Measurements from ENCODE around the gene DDIT4. TPM values are rescaled to one million over a fixed set of nuclear protein-coding genes. Genes with fewer than 3 reads are reported as not detected.

The DDIT4 gene
- total and polyA plus RNA-seq, 2 of the 4 experiments (the other 2 are of a cell fraction): 59.6 to 108 TPM

GRCh38 chr10:72274730-72275350 is 1.1 kb downstream of the DDIT4 start (continued):
- TF ChIP-seq FOS (IDR thresholded peaks at IDR 0.05; ENCODE audit: low read depth, low read length) (no peak), SMC3 (IDR thresholded peaks at IDR 0.05; ENCODE audit: low read depth, low read length) (peak; percentile 50)

- peak overlapping the region; percentile 98 for H2AK9ac ChIP-seq (replicated peaks; ENCODE audit: low read depth, low read length, poor library complexity)
- peak overlapping the region; percentile 23 for H2BK120ac ChIP-seq (ENCODE audit: low read depth, low read length)
- TF ChIP-seq MAZ (IDR thresholded peaks at IDR 0.05; ENCODE audit: borderline replicate concordance, low read depth, low read length) (peak; percentile 60; the same call in 1 of the 2 replicates), ELK1 (IDR thresholded peaks at IDR 0.05; ENCODE audit: borderline replicate concordance, low read depth, low read length) (no peak), MXI1 (IDR thresholded peaks at IDR 0.05; ENCODE audit: borderline replicate concordance, low read depth, low read length) (peak; percentile 51; the same call in 1 of the 2 replicates), USF2 (IDR thresholded peaks at IDR 0.05; ENCODE audit: low read depth, low read length) (peak; percentile 33; the same call in 1 of the 2 replicates), BHLHE40 (IDR thresholded peaks at IDR 0.05; ENCODE audit: low read depth, low read length) (peak; percentile 68)
- H3K56ac ChIP-seq (ENCODE audit: extremely low read depth, insufficient read depth, low read length): peak overlapping the region; percentile 73
- peaks cover 10 to 27% of the 10 kb centered on the region in 2 experiments; a peak in 3 of 4 replicates for H3K79me1 ChIP-seq (ENCODE audit: low read depth in 1 of 2, low read length in 2 of 2)
- peak overlapping the region; percentile 92 for H3K23ac ChIP-seq (ENCODE audit: low read depth, low read length)
- H4K5ac ChIP-seq (ENCODE audit: low read depth, low read length): peak overlapping the region; percentile 9; the same call in 1 of the 2 replicates
- WGBS, 2 experiments (ENCODE audit: extremely low coverage in 2 of 2, insufficient read length in 1 of 2): 0% methylated on average over 1 of the region's 12 CpGs; no CpG with 5 or more reads in 1 of the 2 experiments
- intact Hi-C loops (cut with micrococcal nuclease): no loop called here
- H3K4me1 ChIP-seq (ENCODE audit: control insufficient read depth, insufficient read depth, low read length): peaks cover 10% of the 10 kb centered on the region
- ChIA-PET POLR2A (ENCODE audit: unreplicated experiment) (interaction anchor here (0.6 to 0.9 kb wide), 3 partner anchors 8 to 45 kb away, joined by 3 to 6 read pairs (median 3); no protein-coding TSS in a partner anchor), CTCF (interaction anchor here (0.6 to 1.9 kb wide), 9 partner anchors 8 to 1823 kb away, joined by 3 to 5 read pairs (median 3); no protein-coding TSS in a partner anchor)
- no peak overlapping the region for H2BK15ac ChIP-seq (ENCODE audit: low read depth, low read length)
- H3K4me3 ChIP-seq (ENCODE audit: insufficient read depth, low read depth, low read length): peak overlapping the region; percentile 80
- in situ Hi-C loops (cut with MboI; ENCODE audit: low sequenced_read_pairs): no loop called here
- peak overlapping the region; percentile 94 for H3K9ac ChIP-seq (ENCODE audit: low read depth, low read length)
- peaks cover 24% of the 10 kb centered on the region for H3K36me3 ChIP-seq (ENCODE audit: control insufficient read depth, insufficient read depth, low read length)
- DNase-seq (peak; percentile 34), ATAC-seq (ENCODE audit: low read depth) (no peak)
- peak overlapping the region; percentile 91 for H3K4ac ChIP-seq (ENCODE audit: low read depth, low read length)
- H3K9me1 ChIP-seq (ENCODE audit: insufficient read depth, low read length): peaks cover 10% of the 10 kb centered on the region; the same call in 1 of the 2 replicates
- no TSS peak for BruUV-seq (replicated peaks)
- H3K18ac ChIP-seq (ENCODE audit: low read depth, low read length): peak overlapping the region; percentile 7
- no peaks in the 10 kb centered on the region for H3K9me3 ChIP-seq (ENCODE audit: control insufficient read depth, insufficient read depth, low read length)
- H4K8ac ChIP-seq (ENCODE audit: low read depth in 2 of 2, low read length in 2 of 2): peak overlapping the region; percentile 15 to 70; a peak in 3 of 4 replicates
- H2AK5ac ChIP-seq (ENCODE audit: low read depth, low read length): peak overlapping the region; percentile 10
- no peak overlapping the region for H2BK20ac ChIP-seq (ENCODE audit: low read depth, low read length)
- peak overlapping the region; percentile 97 for H3K14ac ChIP-seq (replicated peaks; ENCODE audit: low read depth, low read length)
- H4K20me1 ChIP-seq (ENCODE audit: insufficient read depth, low read length): peaks cover 38% of the 10 kb centered on the region
- H4K91ac ChIP-seq (ENCODE audit: insufficient read depth, low read depth, low read length): peak overlapping the region; percentile 26; the same call in 1 of the 2 replicates
- peak overlapping the region; percentile 87 for H3K27ac ChIP-seq (ENCODE audit: insufficient read depth, low read length)
- H2BK5ac ChIP-seq (ENCODE audit: low read depth, low read length, poor library complexity, severe bottlenecking): peak overlapping the region; percentile 66
- peak overlapping the region; percentile 91 for H2AFZ ChIP-seq (replicated peaks; ENCODE audit: low read length, poor library complexity)
- no peaks in the 10 kb centered on the region for H3K27me3 ChIP-seq (ENCODE audit: control insufficient read depth, insufficient read depth, low read length)
- dilution Hi-C loops (cut with HindIII; ENCODE audit: low sequenced_read_pairs, unreplicated experiment): no loop called here
- H3K4me2 ChIP-seq (ENCODE audit: low read depth, low read length): peak overlapping the region; percentile 84
These were observed 1.8 kb downstream of the DDIT4 start for GRCh38 chr10:72275351-72276012.
